ENCODE results near the gene SCMH1.

The SCMH1 gene

GRCh38 chr1:41006942-41007865, 234.9 kb downstream of the SCMH1 start:
- H3K9me3 ChIP-seq: no peaks in the 10 kb centered on the region
- H3K36me3 ChIP-seq: peaks cover 69% of the 10 kb centered on the region
- TF ChIP-seq, protein P1, sequence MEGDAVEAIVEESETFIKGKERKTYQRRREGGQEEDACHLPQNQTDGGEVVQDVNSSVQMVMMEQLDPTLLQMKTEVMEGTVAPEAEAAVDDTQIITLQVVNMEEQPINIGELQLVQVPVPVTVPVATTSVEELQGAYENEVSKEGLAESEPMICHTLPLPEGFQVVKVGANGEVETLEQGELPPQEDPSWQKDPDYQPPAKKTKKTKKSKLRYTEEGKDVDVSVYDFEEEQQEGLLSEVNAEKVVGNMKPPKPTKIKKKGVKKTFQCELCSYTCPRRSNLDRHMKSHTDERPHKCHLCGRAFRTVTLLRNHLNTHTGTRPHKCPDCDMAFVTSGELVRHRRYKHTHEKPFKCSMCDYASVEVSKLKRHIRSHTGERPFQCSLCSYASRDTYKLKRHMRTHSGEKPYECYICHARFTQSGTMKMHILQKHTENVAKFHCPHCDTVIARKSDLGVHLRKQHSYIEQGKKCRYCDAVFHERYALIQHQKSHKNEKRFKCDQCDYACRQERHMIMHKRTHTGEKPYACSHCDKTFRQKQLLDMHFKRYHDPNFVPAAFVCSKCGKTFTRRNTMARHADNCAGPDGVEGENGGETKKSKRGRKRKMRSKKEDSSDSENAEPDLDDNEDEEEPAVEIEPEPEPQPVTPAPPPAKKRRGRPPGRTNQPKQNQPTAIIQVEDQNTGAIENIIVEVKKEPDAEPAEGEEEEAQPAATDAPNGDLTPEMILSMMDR (IDR thresholded peaks at IDR 0.05; ENCODE audit: low read depth, low read length): no peak
- H3K4me3 ChIP-seq (ENCODE audit: low read depth, low read length): no peak overlapping the region
- no peaks in the 10 kb centered on the region for H3K27me3 ChIP-seq
- peaks cover 4% of the 10 kb centered on the region for H3K4me1 ChIP-seq
- DNase-seq: no peak

- TF ChIP-seq, protein P1 (IDR thresholded peaks at IDR 0.05; ENCODE audit: low read depth, low read length): no peak
- DNase-seq: no peak
- no peaks in the 10 kb centered on the region for H3K27me3 ChIP-seq
- no peak overlapping the region for H3K4me3 ChIP-seq (ENCODE audit: low read depth, low read length)
- peaks cover 72% of the 10 kb centered on the region for H3K36me3 ChIP-seq
- peaks cover 4% of the 10 kb centered on the region for H3K4me1 ChIP-seq
- H3K9me3 ChIP-seq: no peaks in the 10 kb centered on the region
These were observed 236.2 kb downstream of the SCMH1 start for GRCh38 chr1:41005876-41006275.

DNA sequence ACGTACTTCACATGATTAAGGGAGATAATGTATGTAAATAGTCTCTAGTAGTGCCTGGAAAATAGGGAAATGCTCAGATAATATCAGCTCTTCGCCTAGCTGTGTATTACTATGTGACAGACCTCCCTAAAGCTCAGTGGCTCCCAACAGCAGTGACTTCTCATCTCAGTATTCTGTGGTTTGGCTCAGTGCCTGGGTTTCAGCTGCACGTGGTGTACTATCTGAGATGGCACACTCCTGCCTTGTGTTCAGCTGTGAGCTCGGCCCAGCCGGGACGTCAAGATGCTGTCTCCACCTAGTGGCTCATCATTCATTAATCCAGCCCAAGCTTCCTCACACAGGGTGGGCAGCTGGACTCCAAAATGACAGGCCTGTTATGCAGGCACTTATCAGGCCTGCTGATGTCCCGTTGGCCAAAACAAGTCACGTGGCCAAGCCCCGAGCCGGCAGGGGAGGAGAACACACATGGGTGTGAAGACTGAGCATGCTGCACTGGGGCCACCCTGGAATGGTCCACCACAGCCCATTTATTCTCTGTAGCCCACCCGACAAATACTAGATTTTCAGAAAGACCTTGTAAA, 238.4 kb downstream of the SCMH1 start:
- peaks cover 71% of the 10 kb centered on the region for H3K36me3 ChIP-seq
- no peak overlapping the region for H3K4me3 ChIP-seq (ENCODE audit: low read depth, low read length)
- H3K4me1 ChIP-seq: peaks cover 4% of the 10 kb centered on the region
- no peaks in the 10 kb centered on the region for H3K27me3 ChIP-seq
- DNase-seq: peak; percentile 88
- TF ChIP-seq, protein P1 (IDR thresholded peaks at IDR 0.05; ENCODE audit: low read depth, low read length): peak; percentile 55
- H3K9me3 ChIP-seq: no peaks in the 10 kb centered on the region

- TF ChIP-seq, protein P1 (IDR thresholded peaks at IDR 0.05; ENCODE audit: low read depth, low read length): no peak
- no peak for DNase-seq
- Histone ChIP-seq H3K4me3 (ENCODE audit: low read depth, low read length) (no peak overlapping the region), H3K9me3 (no peaks in the 10 kb centered on the region), H3K27me3 (no peaks in the 10 kb centered on the region), H3K4me1 (peaks cover 4% of the 10 kb centered on the region), H3K36me3 (peaks cover 71% of the 10 kb centered on the region)
These were observed 238.9 kb downstream of the SCMH1 start for GRCh38 chr1:41003127-41003639.

DNA sequence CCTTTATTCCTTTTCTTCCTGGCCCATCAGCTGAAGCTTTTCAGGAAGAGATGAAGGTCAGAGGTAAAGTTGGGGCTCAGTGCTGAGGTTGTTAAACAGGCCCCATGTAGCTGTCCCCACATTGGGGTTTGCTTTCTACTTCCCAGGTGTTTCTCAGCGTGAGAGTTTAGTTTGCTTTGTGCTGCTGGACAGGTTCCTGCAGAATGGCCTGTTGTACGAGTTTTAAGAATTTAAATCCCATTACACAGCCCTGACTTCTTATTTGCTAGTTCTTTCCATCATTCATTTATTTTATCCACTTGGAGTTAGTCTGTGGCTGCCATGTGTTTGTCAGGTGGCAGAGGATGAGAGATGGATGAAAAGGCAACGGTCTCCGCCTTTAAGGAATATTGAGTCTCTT, 243.4 kb downstream of the SCMH1 start:
- no peak for DNase-seq
- no peak overlapping the region for H3K4me3 ChIP-seq (ENCODE audit: low read depth, low read length)
- H3K36me3 ChIP-seq: peaks cover 58% of the 10 kb centered on the region
- H3K27me3 ChIP-seq: no peaks in the 10 kb centered on the region
- TF ChIP-seq, protein P1 (IDR thresholded peaks at IDR 0.05; ENCODE audit: low read depth, low read length): no peak
- H3K9me3 ChIP-seq: no peaks in the 10 kb centered on the region
- H3K4me1 ChIP-seq: no peaks in the 10 kb centered on the region; the same call in 1 of the 2 replicates

Measured in BE2C (cell line).